Measurements from ENCODE around the gene UNC13D.

Gene UNC13D

GRCh38 chr17:75824050-75824552 is 20.1 kb downstream of the UNC13D start:
- CTCF ChIA-PET, result interaction anchor here (1.2 to 11.5 kb wide), 9 partner anchors 9 to 73 kb away, joined by 3 to 135 read pairs (median 7); partner anchors contain the start of genes GALK1, TRIM65 and UNC13D
- TF ChIP-seq, protein P1, sequence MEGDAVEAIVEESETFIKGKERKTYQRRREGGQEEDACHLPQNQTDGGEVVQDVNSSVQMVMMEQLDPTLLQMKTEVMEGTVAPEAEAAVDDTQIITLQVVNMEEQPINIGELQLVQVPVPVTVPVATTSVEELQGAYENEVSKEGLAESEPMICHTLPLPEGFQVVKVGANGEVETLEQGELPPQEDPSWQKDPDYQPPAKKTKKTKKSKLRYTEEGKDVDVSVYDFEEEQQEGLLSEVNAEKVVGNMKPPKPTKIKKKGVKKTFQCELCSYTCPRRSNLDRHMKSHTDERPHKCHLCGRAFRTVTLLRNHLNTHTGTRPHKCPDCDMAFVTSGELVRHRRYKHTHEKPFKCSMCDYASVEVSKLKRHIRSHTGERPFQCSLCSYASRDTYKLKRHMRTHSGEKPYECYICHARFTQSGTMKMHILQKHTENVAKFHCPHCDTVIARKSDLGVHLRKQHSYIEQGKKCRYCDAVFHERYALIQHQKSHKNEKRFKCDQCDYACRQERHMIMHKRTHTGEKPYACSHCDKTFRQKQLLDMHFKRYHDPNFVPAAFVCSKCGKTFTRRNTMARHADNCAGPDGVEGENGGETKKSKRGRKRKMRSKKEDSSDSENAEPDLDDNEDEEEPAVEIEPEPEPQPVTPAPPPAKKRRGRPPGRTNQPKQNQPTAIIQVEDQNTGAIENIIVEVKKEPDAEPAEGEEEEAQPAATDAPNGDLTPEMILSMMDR (IDR thresholded peaks at IDR 0.05; ENCODE audit: control extremely low read depth, extremely low read depth, low read depth, missing control alignments), result no peak
- no peak for DNase-seq (ENCODE audit: extremely low spot score)
- POLR2A ChIA-PET, result no interaction called here

DNA sequence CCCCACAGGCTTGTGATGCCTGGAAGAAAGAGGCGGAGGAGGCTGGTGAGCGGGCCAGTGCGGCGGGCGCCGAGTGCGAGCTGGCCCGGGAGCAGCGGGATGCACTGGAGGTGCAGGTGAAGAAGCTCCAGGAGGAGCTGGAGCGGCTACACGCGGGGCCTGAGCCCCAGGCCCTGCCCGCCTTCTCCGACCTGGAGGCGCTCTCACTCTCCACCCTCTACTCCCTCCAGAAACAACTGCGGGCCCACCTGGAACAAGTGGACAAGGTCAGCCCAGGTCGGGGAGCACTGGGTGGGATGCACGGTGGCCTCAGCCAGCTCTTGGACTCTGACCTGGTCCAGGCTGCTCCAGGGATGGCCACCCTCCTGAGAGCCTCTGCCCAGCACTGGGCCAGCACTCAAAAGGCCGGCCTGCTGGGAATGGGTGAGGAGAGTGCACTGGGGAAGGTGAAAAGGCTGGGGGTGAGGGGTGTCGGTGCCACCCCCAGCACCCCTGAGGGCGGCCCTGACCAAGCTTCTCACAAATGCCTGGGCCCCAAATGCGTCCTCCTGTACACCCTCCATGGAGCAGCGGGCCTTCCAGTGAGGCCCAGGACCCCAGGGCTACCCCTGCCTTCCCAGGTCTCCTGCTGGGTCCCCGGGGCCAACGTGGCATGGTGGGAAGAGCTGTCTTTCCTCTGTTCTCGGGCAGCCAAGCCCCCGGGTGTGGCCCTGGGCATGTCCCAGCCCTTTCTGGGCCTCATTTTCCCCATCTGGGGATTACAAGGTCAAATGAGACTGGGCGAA is 20.8 kb downstream of the UNC13D start:
- ChIA-PET POLR2A (no interaction called here), CTCF (interaction anchor here (1.2 to 11.5 kb wide), 8 partner anchors 8 to 190 kb away, joined by 3 to 135 read pairs (median 4); partner anchors contain the start of genes GALK1, SMIM5, TRIM65 and UNC13D)
- TF ChIP-seq, protein P1 (IDR thresholded peaks at IDR 0.05; ENCODE audit: control extremely low read depth, extremely low read depth, low read depth, missing control alignments), result no peak
- DNase-seq (ENCODE audit: extremely low spot score), result no peak

DNA sequence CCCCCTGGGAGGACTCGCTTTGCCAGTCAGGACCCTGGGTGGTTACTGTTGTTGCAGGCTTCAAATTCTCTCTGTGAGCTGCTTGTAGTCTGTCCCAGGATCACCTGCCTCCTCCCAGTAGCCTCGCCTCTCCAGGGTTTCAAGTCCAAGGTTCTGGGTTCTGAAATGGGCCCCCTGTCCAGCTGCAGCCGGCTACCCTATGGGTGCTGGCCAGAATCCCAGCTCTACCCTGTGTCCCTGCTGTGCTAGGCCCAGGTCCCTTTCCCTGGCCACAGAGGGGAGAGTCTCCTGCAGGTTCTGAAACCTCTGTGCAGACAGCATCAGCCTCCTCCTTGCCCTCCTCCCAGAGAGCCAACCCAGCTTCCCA is 21.4 kb downstream of the UNC13D start:
- no peak for DNase-seq (ENCODE audit: extremely low spot score)
- ChIA-PET POLR2A (no interaction called here), CTCF (interaction anchor here (1.2 to 11.5 kb wide), 6 partner anchors 8 to 190 kb away, joined by 3 to 135 read pairs (median 4); partner anchors contain the start of genes GALK1, SMIM5 and UNC13D)
- TF ChIP-seq, protein P1 (IDR thresholded peaks at IDR 0.05; ENCODE audit: control extremely low read depth, extremely low read depth, low read depth, missing control alignments), result no peak

DNA sequence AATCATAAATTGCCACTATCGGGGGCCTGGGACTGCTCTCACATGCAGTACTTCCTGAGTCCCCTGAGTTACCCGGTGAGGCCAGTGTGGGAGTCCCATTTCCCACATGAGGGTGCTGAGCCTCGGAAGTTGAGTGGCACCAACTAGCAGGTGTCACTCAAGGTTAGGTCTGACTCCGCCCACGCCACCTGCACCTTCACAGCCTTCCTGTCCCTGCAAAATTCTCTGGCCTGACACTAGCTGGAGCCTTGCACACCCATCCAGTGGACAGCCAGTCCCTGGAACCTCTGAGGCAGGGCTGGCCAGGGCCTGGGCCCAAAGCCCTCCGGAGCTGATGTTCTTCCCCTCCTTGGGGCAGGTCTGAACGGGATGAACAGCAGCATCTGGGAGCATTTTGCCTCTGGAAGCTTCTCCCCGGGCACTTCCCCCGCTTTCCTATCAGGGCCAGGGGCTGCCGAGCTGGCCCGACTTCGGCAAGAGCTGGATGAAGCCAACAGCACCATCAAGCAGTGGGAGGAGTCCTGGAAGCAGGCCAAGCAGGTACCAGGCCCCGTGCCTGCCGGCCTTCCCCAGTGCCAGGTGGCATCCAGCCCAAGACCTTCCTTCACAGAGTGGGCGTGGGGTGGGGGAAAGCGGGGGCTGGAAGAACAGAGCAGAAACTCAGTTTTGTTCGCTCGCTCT is 21.9 kb downstream of the UNC13D start:
- TF ChIP-seq, protein P1 (IDR thresholded peaks at IDR 0.05; ENCODE audit: control extremely low read depth, extremely low read depth, low read depth, missing control alignments), result no peak
- ChIA-PET POLR2A (no interaction called here), CTCF (interaction anchor here (1.2 to 11.5 kb wide), 5 partner anchors 15 to 189 kb away, joined by 3 to 135 read pairs (median 4); partner anchors contain the start of genes GALK1, SMIM5 and UNC13D)
- no peak for DNase-seq (ENCODE audit: extremely low spot score)

- POLR2A ChIA-PET, result interaction anchor here (0.5 kb wide), 1 partner anchor 17 kb away, joined by 4 read pairs; no protein-coding TSS in a partner anchor
- TF ChIP-seq, protein P1 (IDR thresholded peaks at IDR 0.05; ENCODE audit: control extremely low read depth, extremely low read depth, low read depth, missing control alignments), result no peak
Measured at GRCh38 chr17:75821552-75821951, 22.7 kb downstream of the UNC13D start.

More at GRCh38 chr17:75821552-75821951, 22.7 kb downstream of the UNC13D start:
- CTCF ChIA-PET, result interaction anchor here (1.4 to 2.7 kb wide), 2 partner anchors 8 to 15 kb away, joined by 6 to 15 read pairs; no protein-coding TSS in a partner anchor
- no peak for DNase-seq (ENCODE audit: extremely low spot score)

Data from GM10248 (cell line).